HFF-Myc (cell line): ENCODE measurements around the gene PARD3.
A peak's percentile ranks its signal among the peaks of the same experiment; 100 is the strongest.

Source experiments
- DNase-seq: peaks from one replicate; pipeline ENCODE4 v3.0.0-alpha.2; 2011; ENCODE audit warnings: low read depth; ENCODE audit errors: extremely low read depth
- H3K4me3 ChIP-seq: replicated peaks from 2 replicates; pipeline ENCODE4 v1.5.1; 2011; ENCODE audit warnings: low read depth, mild to moderate bottlenecking, control low read depth, low read length
- CTCF ChIP-seq: IDR thresholded peaks from 2 replicates; pipeline ENCODE4 v1.5.1; 2012; ENCODE audit warnings: mild to moderate bottlenecking, low read depth, low read length, control low read depth; ENCODE audit errors: missing control alignments

Gene PARD3

GRCh38 chr10:34731213-34731612 lies 83.9 kb downstream of the PARD3 start:
- TF ChIP-seq CTCF, result no peak
- no peak for DNase-seq
- no peak overlapping the region for H3K4me3 ChIP-seq

DNA sequence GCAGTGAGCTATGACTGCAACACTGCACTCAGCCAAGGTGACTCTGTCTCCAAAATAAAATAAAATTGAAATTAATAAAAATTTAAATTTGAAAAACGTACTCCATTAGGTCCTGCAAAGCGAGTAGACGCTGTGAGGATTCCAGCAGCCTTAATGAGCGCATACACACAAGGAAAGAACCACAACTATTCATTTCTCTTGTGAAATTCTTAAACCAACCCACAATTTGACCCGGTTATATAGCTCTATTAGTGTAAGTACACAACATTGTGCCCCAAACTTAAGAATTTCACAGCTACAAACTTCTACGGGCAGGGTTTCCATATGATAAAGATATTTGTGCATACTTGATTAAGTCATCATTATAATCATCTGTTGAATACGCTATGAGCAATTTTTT lies 84.4 kb downstream of the PARD3 start:
- no peak overlapping the region for H3K4me3 ChIP-seq
- no peak for TF ChIP-seq CTCF
- no peak for DNase-seq

DNA sequence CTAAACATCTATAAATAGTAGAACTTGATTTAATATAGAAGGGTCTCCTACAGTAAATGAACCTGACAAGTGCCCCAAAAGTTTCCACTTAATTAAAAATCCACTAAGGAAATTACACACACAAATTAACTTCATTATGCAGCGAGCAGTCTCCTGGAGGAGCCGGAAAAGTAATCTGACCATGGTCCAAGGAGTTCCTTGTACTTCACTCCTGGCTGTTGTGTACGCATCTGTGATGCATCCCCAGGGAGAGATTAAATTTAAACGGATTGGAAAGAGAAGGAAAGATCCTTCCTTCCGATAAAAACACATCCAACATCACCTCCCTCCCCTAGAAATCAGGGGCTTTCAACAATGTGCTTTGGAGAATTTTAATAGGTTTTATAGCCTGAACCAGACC lies 85.5 kb downstream of the PARD3 start:
- TF ChIP-seq CTCF, result no peak
- no peak overlapping the region for H3K4me3 ChIP-seq
- DNase-seq, result no peak

- H3K4me3 ChIP-seq, result no peak overlapping the region
- no peak for DNase-seq
- TF ChIP-seq CTCF, result no peak
These were observed 86.7 kb downstream of the PARD3 start for GRCh38 chr10:34728361-34728760.

DNA sequence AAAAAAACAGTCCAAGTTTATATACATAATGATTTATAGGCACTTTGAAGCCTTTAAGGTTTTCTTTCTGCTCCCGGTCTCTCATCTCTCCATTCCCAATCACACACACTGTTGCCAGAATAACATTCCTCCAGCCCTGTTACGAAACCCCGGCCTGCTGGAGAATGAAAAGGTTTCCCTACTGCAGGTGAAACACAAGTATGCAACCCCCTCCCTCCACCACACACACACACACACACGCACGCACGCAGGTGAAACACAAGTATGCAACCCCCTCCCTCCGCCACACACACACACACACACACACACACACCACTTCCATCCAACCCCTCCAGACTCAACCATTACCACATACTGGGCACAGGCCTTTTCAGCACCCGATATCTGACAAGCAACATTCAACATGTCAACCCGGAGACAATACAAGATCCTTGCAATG lies 87.5 kb downstream of the PARD3 start:
- H3K4me3 ChIP-seq, result no peak overlapping the region
- DNase-seq, result no peak
- TF ChIP-seq CTCF, result no peak

GRCh38 chr10:34726862-34727261 lies 88.2 kb downstream of the PARD3 start:
- TF ChIP-seq CTCF, result no peak
- DNase-seq, result no peak
- H3K4me3 ChIP-seq, result no peak overlapping the region

DNA sequence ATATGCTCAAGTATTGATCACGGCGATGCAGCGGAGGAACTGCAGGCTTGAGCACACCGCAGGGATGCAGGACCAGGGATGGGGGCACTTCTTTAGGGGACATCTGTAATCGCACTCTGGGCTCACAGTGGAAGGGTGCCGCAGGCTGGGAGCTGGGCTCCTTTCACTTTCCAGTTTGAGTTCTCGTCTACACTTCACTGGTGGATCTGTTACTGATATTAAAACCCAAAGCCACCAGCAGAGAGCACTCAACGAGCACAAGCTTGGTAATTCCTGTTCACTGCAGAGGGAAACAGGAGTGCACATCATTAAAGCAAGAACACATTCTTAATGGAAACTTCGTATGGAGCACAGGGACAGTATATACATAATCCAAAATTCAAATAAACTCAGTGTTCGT lies 91.3 kb downstream of the PARD3 start:
- H3K4me3 ChIP-seq, result no peak overlapping the region
- peak; percentile 37 for TF ChIP-seq CTCF
- DNase-seq, result no peak
